RWPE1 (cell line): ENCODE results near the gene CAPZB.

Source experiments
- CTCF ChIA-PET: fragments of 350-600 bp; sonication (Branson Sonifier 250); formaldehyde crosslinking; extraction: SDS; loops from one replicate; lab custom pipeline; 2021; lab: Yijun Ruan, JAX
- POLR2A ChIA-PET: fragments of 400-600 bp; formaldehyde crosslinking; extraction: SDS; loops from one replicate; lab custom pipeline; 2020; ENCODE audit warnings: antibody characterized with exemption; ENCODE audit not compliant: low non-redundant PET; lab: Yijun Ruan, JAX
- DNase-seq: peaks from one replicate; pipeline ENCODE4 v3.0.0; 2012; ENCODE audit warnings: low spot score
- H3K27ac ChIP-seq: fragments of 450-650 bp; 2 replicates; pipeline ENCODE4 v1.5.1; 2017
- TF ChIP-seq, protein P1 (sequence below): fragments of 450-650 bp; conservative IDR thresholded peaks from 2 replicates; pipeline ENCODE4 v1.5.1; 2017; ENCODE audit warnings: low read depth, mild to moderate bottlenecking

The CAPZB gene

DNA sequence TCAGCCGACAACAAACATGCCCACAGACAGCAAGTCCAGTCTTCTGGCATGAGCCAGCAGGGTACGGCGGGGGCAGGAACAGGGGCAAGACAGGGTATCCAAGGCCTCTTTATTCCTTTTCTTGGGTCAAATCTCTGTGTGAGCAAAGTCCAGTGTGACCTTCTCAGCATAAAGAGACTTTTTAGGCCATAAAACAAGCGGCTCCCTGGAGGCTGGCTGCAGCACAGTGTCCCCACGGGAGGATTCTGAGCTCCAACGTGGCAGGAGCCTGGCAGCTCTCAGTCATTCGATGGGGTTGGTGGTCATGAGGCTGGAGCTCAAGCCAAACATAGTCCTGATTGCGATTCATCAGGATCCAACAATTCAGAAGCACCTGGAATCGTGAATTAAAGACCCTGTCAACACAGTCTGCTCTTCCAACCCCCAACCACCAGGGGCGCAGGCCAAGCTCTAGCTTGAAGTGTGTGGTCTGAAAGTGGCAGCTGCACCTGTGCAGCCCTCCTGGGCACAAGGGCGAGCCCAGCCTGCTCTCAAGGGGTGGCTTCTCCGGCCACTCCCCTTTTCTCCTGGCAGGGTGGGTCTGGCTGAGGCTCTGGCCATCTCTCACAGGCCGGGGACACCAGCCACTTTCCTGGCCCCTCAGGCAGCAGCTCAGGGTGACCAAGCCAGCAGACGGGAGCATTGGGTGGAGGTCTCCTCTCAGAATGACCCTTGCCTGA is 111.1 kb downstream of the CAPZB start:
- ChIA-PET POLR2A (no interaction called here), CTCF (interaction anchor here (0.7 to 1.1 kb wide), 3 partner anchors 11 to 1602 kb away, joined by 3 to 4 read pairs (median 3); no protein-coding TSS in a partner anchor)
- TF ChIP-seq, protein P1, sequence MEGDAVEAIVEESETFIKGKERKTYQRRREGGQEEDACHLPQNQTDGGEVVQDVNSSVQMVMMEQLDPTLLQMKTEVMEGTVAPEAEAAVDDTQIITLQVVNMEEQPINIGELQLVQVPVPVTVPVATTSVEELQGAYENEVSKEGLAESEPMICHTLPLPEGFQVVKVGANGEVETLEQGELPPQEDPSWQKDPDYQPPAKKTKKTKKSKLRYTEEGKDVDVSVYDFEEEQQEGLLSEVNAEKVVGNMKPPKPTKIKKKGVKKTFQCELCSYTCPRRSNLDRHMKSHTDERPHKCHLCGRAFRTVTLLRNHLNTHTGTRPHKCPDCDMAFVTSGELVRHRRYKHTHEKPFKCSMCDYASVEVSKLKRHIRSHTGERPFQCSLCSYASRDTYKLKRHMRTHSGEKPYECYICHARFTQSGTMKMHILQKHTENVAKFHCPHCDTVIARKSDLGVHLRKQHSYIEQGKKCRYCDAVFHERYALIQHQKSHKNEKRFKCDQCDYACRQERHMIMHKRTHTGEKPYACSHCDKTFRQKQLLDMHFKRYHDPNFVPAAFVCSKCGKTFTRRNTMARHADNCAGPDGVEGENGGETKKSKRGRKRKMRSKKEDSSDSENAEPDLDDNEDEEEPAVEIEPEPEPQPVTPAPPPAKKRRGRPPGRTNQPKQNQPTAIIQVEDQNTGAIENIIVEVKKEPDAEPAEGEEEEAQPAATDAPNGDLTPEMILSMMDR = no peak; the same call in 1 of the 2 replicates
- no peak for DNase-seq
- no peak overlapping the region for H3K27ac ChIP-seq

DNA sequence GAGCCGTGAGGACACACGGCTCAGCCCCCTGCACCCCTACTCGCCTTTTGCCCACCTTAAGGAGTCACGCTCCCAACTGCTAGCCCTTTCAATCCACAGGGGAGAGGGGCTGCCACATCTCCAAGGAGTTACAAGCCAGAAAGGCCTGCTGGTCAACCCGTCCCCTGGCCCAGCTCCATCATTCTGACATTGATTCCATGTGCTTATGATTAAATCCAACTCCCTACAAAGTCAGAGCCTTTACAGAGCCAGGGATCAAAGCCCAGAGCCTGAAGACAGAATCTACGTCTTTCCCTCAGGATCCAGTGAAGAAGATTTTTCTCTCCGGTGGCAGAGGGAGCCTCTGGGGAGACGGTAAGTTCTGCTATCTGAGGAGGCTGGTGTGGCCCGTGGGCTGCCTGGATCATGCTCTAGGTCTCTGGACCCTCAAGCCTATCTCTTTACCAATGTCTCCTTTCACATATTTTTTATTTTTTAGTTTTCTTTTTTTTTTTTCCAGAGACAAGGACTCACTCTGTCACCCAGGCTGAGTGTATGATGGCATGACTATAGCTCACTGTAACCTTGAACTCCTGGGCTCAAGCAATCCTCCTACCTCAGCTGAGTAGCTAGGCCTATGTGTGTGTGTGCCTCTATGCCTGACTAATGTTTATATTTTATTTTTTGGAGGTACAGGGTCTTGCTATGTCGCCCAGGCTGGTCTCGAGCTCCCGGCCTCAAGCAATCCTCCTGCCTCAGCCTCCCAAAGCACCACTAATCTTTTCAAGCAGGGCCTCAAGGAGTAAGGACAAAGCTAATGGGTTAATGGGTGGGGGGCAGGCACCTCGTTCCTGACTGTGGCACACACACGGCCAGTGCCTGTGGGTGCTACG is 111.9 kb downstream of the CAPZB start:
- no peak for DNase-seq
- POLR2A ChIA-PET = no interaction called here
- TF ChIP-seq, protein P1 = no peak
- peak overlapping the region; percentile 18; the same call in 1 of the 2 replicates for H3K27ac ChIP-seq
- CTCF ChIA-PET = interaction anchor here (0.7 to 1.1 kb wide), 3 partner anchors 10 to 1601 kb away, joined by 3 to 4 read pairs (median 3); no protein-coding TSS in a partner anchor

DNA sequence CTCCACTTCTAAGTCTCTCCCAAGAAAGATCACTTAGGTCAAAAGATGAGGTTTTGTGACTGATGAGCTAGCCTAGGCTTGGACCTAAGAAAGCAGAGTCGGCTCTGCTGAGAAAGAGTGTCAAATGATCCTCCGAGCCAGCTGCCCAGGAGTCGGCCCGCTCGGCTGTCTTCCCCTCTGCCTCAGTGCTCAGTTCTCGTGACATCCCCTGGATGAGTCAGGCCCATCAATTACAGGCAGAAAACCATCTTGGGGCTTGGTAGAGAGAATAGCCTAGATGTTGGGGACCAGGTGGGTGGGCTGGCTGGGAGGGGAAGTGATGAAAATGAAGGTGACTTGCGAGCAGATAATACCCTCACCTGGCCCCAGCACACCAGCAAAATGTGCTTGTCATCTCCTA is 112.7 kb downstream of the CAPZB start:
- POLR2A ChIA-PET = no interaction called here
- CTCF ChIA-PET = no interaction called here
- DNase-seq = no peak
- TF ChIP-seq, protein P1 = no peak
- peak overlapping the region; percentile 18 for H3K27ac ChIP-seq

DNA sequence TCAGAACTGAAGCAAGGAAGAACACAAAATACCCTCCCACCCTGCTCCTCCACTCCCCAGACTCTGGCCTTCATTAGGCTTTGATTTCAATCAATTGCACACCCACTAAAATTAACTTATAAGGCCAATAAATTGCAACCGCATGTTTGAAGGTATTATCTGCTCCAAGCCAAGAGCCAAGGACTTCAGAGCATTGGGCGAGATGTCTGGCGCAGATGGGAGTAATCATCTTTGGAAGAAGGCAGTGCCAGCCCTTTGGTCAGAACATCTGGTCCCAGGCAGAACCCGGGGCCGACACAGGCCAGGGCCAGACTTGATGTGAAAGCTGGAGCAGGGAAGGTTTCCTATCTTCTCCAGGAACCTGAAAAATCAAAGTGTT is 113.2 kb downstream of the CAPZB start:
- DNase-seq = no peak
- peak overlapping the region; percentile 18 for H3K27ac ChIP-seq
- ChIA-PET POLR2A (no interaction called here), CTCF (no interaction called here)
- TF ChIP-seq, protein P1 = no peak

DNA sequence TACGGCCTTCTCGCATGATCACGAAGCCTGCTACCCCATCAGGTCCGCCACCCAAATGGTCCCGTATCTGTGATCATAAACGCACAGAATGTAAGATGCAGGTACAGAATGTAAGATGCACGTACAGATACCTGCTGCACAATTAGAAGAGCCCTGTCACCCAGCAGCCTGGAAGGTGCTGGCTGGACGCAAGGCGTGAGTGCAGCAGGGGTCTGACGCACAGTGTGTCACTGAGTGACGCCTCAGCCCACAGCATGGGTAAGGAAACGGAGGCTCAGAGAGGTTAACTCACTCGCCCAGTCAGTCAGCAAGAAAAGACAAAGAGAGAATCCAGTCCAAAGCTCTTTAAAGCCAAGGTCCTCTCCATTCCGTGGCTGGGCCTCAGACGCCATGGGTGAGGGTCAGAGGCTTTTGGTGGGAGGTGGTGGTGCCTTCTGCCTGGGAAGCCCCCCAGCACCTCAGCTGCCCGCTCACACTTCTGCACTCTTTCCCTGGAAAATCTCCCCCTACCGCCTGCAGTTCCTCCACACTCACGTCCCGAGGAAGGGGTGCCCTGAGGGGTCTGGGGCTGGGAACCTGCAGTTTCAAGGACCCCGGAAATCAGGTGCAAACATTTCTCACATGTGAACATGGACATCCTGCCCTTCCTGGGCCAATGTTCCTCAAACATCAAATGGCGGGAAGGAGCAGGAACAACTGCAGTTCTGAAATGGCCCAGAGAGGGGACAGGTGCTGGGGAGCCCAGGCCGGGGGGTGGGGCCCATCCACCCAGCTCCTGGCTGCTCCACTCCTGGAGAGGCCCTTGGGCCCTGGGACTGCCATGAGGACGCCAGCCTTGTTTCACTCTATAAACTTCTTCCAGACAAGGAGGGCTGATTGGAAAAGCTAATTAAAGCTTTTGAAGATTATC is 113.9 kb downstream of the CAPZB start:
- no peak for DNase-seq
- ChIA-PET CTCF (no interaction called here), POLR2A (no interaction called here)
- no peak overlapping the region; the same call in 1 of the 2 replicates for H3K27ac ChIP-seq
- TF ChIP-seq, protein P1 = no peak
